Endothelial cell of umbilical vein (primary cell): ENCODE data around the gene SMARCC1. TPM values are rescaled to one million over a fixed set of nuclear protein-coding genes. Genes with fewer than 3 reads are reported as not detected.

Experiments
- BruUV-seq: library from RNA; stranded (reverse); fragments of 400-500 nt; replicated peaks from 2 replicates; lab custom pipeline; 2021; lab: Mats Ljungman, UMichigan
- CTCF ChIA-PET: fragments of 300-600, 350-600 bp; sonication (Branson Sonifier 250); formaldehyde crosslinking; loops from one replicate; lab custom pipeline; 2021; ENCODE audit warnings: antibody characterized with exemption, inconsistent platforms; lab: Charles Lee
- POLR2A ChIA-PET: fragments of 300-600, 350-600 bp; sonication (Branson Sonifier 250); formaldehyde crosslinking; loops from one replicate; lab custom pipeline; 2021; ENCODE audit warnings: antibody characterized with exemption, inconsistent platforms; lab: Charles Lee
- DNase-seq: peaks from one replicate; pipeline ENCODE4 v3.0.0-alpha.2; 2011; ENCODE audit warnings: low read depth, low spot score
- FAIRE-seq: peaks from 2 replicates; lab custom pipeline; 2011; peaks lifted over from hg19 to GRCh38; lab: Jason Lieb, UNC
- H2AFZ ChIP-seq: 2 replicates; pipeline ENCODE4 v1.6.0; 2012; ENCODE audit warnings: low read depth, low read length, control low read depth, inconsistent platforms
- H3K27ac ChIP-seq: 2 replicates; pipeline ENCODE4 v1.5.1; 2011; ENCODE audit warnings: low read depth, mild to moderate bottlenecking, control low read depth, low read length, moderate library complexity; ENCODE audit not compliant: insufficient read depth
- H3K27me3 ChIP-seq, 2 experiments: 2 replicates each; pipeline versions ENCODE4 v1.6.0 to v1.6.1; 2011; ENCODE audit warnings: low read length in 2 of 2, mixed read lengths in 1 of 2; ENCODE audit not compliant: control insufficient read depth in 2 of 2, insufficient read depth in 2 of 2
- H3K36me3 ChIP-seq, 2 experiments: 2 replicates in 1 of 2; 3 replicates in 1 of 2; pipeline ENCODE4 v1.5.1; 2011; ENCODE audit warnings: low read length in 2 of 2, mild to moderate bottlenecking in 1 of 2, moderate library complexity in 1 of 2; ENCODE audit not compliant: control insufficient read depth in 2 of 2, insufficient read depth in 2 of 2; ENCODE audit errors: extremely low read depth in 1 of 2
- H3K4me1 ChIP-seq: 3 replicates; pipeline ENCODE4 v1.5.1; 2011; ENCODE audit warnings: mild to moderate bottlenecking, low read length; ENCODE audit not compliant: control insufficient read depth, insufficient read depth; ENCODE audit errors: extremely low read depth
- H3K4me2 ChIP-seq: 2 replicates; pipeline ENCODE4 v1.6.1; 2011; ENCODE audit warnings: low read length, control low read depth, mixed read lengths; ENCODE audit not compliant: insufficient read depth
- H3K4me3 ChIP-seq, 3 experiments: fragments of 200-600 bp in 1 of 3; sonication (generic), shearing (Covaris generic) in 1 of 3; replicated peaks in 1 of 3; 2 replicates each; pipeline ENCODE4 v1.5.1; 2011 to 2016; ENCODE audit warnings: control low read depth in 3 of 3, low read length in 3 of 3, mild to moderate bottlenecking in 2 of 3, inconsistent platforms in 1 of 3, low read depth in 1 of 3, moderate library complexity in 1 of 3; ENCODE audit not compliant: insufficient read depth in 1 of 3
- H3K79me2 ChIP-seq: 2 replicates; pipeline ENCODE4 v1.6.0; 2012; ENCODE audit warnings: low read length, inconsistent platforms; ENCODE audit not compliant: control insufficient read depth, insufficient read depth
- H3K9ac ChIP-seq: replicated peaks from 2 replicates; pipeline ENCODE3; 2011; ENCODE audit warnings: low read length, control low read depth; ENCODE audit not compliant: insufficient read depth; ENCODE audit errors: extremely low read depth
- H3K9me1 ChIP-seq: replicated peaks from 3 replicates; pipeline ENCODE4 v1.6.0; 2011; ENCODE audit warnings: mild to moderate bottlenecking, low read length; ENCODE audit not compliant: control insufficient read depth, insufficient read depth; ENCODE audit errors: extremely low read depth
- H3K9me3 ChIP-seq: replicated peaks from 2 replicates; pipeline ENCODE4 v1.5.1; 2012; ENCODE audit warnings: low read length, inconsistent platforms; ENCODE audit not compliant: control insufficient read depth, insufficient read depth
- H4K20me1 ChIP-seq: replicated peaks from 2 replicates; pipeline ENCODE3; 2011; ENCODE audit warnings: mild to moderate bottlenecking, low read length; ENCODE audit not compliant: control insufficient read depth, insufficient read depth; ENCODE audit errors: extremely low read depth
- CTCF ChIP-seq, 2 donors: IDR thresholded peaks; 1 replicate in 1 of 2; 2 replicates in 1 of 2; pipeline ENCODE4 v1.5.1; 2011; ENCODE audit warnings: low read length in 2 of 2, mild to moderate bottlenecking in 2 of 2, moderate library complexity in 2 of 2, control low read depth in 1 of 2, inconsistent platforms in 1 of 2, low read depth in 1 of 2; ENCODE audit not compliant: insufficient read depth in 1 of 2; ENCODE audit errors: extremely low read depth in 1 of 2
- EZH2 ChIP-seq: IDR thresholded peaks from 2 replicates; pipeline ENCODE4 v1.6.1; 2012; ENCODE audit warnings: borderline replicate concordance, low read depth, mild to moderate bottlenecking, moderate library complexity, low read length, inconsistent platforms; ENCODE audit not compliant: severe bottlenecking
- FOS ChIP-seq: IDR thresholded peaks from 2 replicates; pipeline ENCODE4 v1.6.1; 2011; ENCODE audit warnings: mild to moderate bottlenecking, low read length, moderate library complexity, borderline replicate concordance; ENCODE audit not compliant: insufficient read depth
- GATA2 ChIP-seq: IDR thresholded peaks from 2 replicates; pipeline ENCODE4 v1.7.0; 2011; ENCODE audit warnings: low read depth, mild to moderate bottlenecking, moderate library complexity, mixed read lengths, low read length; ENCODE audit not compliant: insufficient read length, insufficient read depth
- JUN ChIP-seq: IDR thresholded peaks from 2 replicates; pipeline ENCODE4 v1.6.1; 2011; ENCODE audit warnings: borderline replicate concordance, low read depth; ENCODE audit not compliant: insufficient read length, insufficient read depth
- MAX ChIP-seq: IDR thresholded peaks from 2 replicates; pipeline ENCODE4 v1.6.1; 2011; ENCODE audit not compliant: insufficient read depth, insufficient read length
- MYC ChIP-seq: IDR thresholded peaks from one replicate; pipeline ENCODE4 v1.6.1; 2011; ENCODE audit warnings: mild to moderate bottlenecking, low read depth, low read length
- POLR2A ChIP-seq: IDR thresholded peaks from 2 replicates; pipeline ENCODE4 v1.6.1; 2012; ENCODE audit warnings: low read depth, mild to moderate bottlenecking, control low read depth, low read length
- POLR2AphosphoS5 ChIP-seq: IDR thresholded peaks from 2 replicates; pipeline ENCODE4 v1.6.1; 2012; ENCODE audit warnings: low read depth, mild to moderate bottlenecking, control low read depth, low read length, moderate library complexity; ENCODE audit not compliant: insufficient read depth
- dilution Hi-C: fragments of 300-500 bp; cut with MboI; formaldehyde crosslinking; loops from one replicate; pipeline ENCODE4 v1.15.0; 2019; ENCODE audit warnings: low sequenced_read_pairs; ENCODE audit not compliant: extremely low pct_ligation_motif_present
- intact Hi-C: fragments of 100-400 bp; cut with micrococcal nuclease; formaldehyde crosslinking; loops from one replicate; pipeline ENCODE4 v1.10.0; 2022
- polyA plus RNA-seq, 4 experiments: library from polyadenylated mRNA; depleted of rRNA in 3 of 4; stranded (reverse) in 3 of 4; unstranded in 1 of 4; fragments of >200 nt; gene quantifications; 2 replicates each; pipeline versions ENCODE4 v1.2.1 to v1.2.3, GENCODE V29; 2011 to 2012; ENCODE audit warnings: missing spikeins in 1 of 4
- total RNA-seq: library from RNA; stranded (reverse); gene quantifications from 2 replicates; pipeline ENCODE4 v1.2.3, GENCODE V29; 2021

Gene SMARCC1
- total and polyA plus RNA-seq, 2 donors (not counting 3 experiments of a cell fraction or from before 2014, with no cell fraction given), result 23.0 to 138 TPM

GRCh38 chr3:47565734-47566550 lies 215.8 kb downstream of the SMARCC1 start:
- Histone ChIP-seq H3K4me3 (no peak overlapping the region), H3K27ac (no peak overlapping the region), H3K36me3 (no peaks in the 10 kb centered on the region), H4K20me1 (no peaks in the 10 kb centered on the region), H3K27me3 (peaks cover 6 to 7% of the 10 kb centered on the region in 2 experiments), H3K9me1 (no peaks in the 10 kb centered on the region), H3K9me3 (no peaks in the 10 kb centered on the region), H3K9ac (no peak overlapping the region), H3K4me2 (no peak overlapping the region), H2AFZ (no peak overlapping the region), H3K4me1 (no peaks in the 10 kb centered on the region), H3K79me2 (no peaks in the 10 kb centered on the region)
- dilution Hi-C loops (no loop called here), intact Hi-C loops (no loop called here)
- no peak for FAIRE-seq
- no peak for TF ChIP-seq POLR2AphosphoS5
- TF ChIP-seq POLR2A, result no peak
- no peak for TF ChIP-seq CTCF (IDR thresholded peaks at IDR 0.05; ENCODE audit: extremely low read depth in 1 of 2, insufficient read depth in 1 of 2, low read depth in 1 of 2, low read length in 2 of 2)
- no peak for TF ChIP-seq EZH2
- no peak for TF ChIP-seq MAX
- no peak for TF ChIP-seq GATA2
- no peak for TF ChIP-seq MYC
- no peak for TF ChIP-seq FOS
- no peak for TF ChIP-seq JUN
- DNase-seq, result no peak
- BruUV-seq, result no TSS peak
- POLR2A ChIA-PET, result interaction anchor here (0.6 kb wide), 1 partner anchor 223 kb away, joined by 3 read pairs; no protein-coding TSS in a partner anchor
- CTCF ChIA-PET, result interaction anchor here (1.1 kb wide), 1 partner anchor 43 kb away, joined by 5 read pairs; no protein-coding TSS in a partner anchor
